ENCODE measurements around the gene IQCK. TPM values are rescaled to one million over a fixed set of nuclear protein-coding genes. Genes with fewer than 3 reads are reported as not detected.

The IQCK gene
- polyA plus RNA-seq, 3 donors, result 0.52 to 1.2 (median 0.58) TPM

GRCh38 chr16:19753815-19754643 is 36.0 kb downstream of the IQCK start:
- no peak overlapping the region for H3K27ac Mint-ChIP-seq
- intact Hi-C loops (cut with micrococcal nuclease), result no loop called here
- WGBS (ENCODE audit: insufficient coverage), result 85% methylated on average over 4 of the region's 12 CpGs

DNA sequence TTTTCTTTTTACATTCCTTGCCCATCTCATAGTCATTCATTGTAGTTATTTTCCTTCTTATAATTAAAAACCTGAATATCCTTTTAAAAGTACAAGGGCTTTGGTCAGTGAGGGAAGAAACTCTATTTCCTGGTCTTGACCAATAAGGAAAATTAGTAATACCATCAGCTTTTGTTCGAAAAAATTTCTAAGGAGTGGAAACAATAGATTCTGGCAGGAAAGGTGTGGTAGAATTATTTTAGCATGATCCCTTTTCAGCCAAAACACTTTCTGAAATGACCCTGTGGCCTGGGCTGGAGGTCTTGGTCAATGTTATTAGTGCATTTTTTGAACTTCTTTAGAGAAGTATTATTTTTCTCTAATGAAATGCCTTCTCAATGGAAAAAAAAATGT is 36.6 kb downstream of the IQCK start:
- no peaks in the 10 kb centered on the region for H3K9me3 Mint-ChIP-seq
- no peak overlapping the region for H3K4me2 ChIP-seq (replicated peaks; ENCODE audit: extremely low read depth, low read length, poor library complexity, severe bottlenecking)
- peaks cover 5 to 7% of the 10 kb centered on the region in 2 donors for H3K4me1 ChIP-seq (ENCODE audit: control insufficient read depth in 1 of 2, insufficient read depth in 2 of 2, low read length in 2 of 2)

More at GRCh38 chr16:19753815-19754643, 36.0 kb downstream of the IQCK start:
- no peak overlapping the region for H3K9ac ChIP-seq (ENCODE audit: insufficient read depth, low read length, poor library complexity, severe bottlenecking)
- Mint-ChIP-seq H3K27me3 (ENCODE audit: low read depth in 3 of 3) (peaks cover 0 to 5% (median 2%) of the 10 kb centered on the region in 3 donors), H3K4me1 (peaks cover 17% of the 10 kb centered on the region), H3K4me3 (no peak overlapping the region), H3K36me3 (no peaks in the 10 kb centered on the region), H3K9me3 (no peaks in the 10 kb centered on the region)
- peaks cover 5 to 7% of the 10 kb centered on the region in 2 donors for H3K4me1 ChIP-seq (ENCODE audit: control insufficient read depth in 1 of 2, insufficient read depth in 2 of 2, low read length in 2 of 2)
- no peak overlapping the region for H3K4me2 ChIP-seq (replicated peaks; ENCODE audit: extremely low read depth, low read length, poor library complexity, severe bottlenecking)
- H3K27ac ChIP-seq (ENCODE audit: low read depth in 1 of 2, low read length in 2 of 2), result no peak overlapping the region
- H3K27me3 ChIP-seq (ENCODE audit: control insufficient read depth in 2 of 2, insufficient read depth in 2 of 2, low read length in 2 of 2), result no peaks in the 10 kb centered on the region
- TF ChIP-seq CTCF (IDR thresholded peaks at IDR 0.05), result no peak
- no peak overlapping the region for H2AFZ ChIP-seq (ENCODE audit: insufficient read depth, low read depth, low read length, poor library complexity, severe bottlenecking)
- no peak overlapping the region for H3K4me3 ChIP-seq (replicated peaks in 1 of 3; ENCODE audit: low read depth in 2 of 3, low read length in 3 of 3)
- H3K79me2 ChIP-seq (ENCODE audit: insufficient read depth, low read length), result no peaks in the 10 kb centered on the region
- DNase-seq, result no peak
- no peaks in the 10 kb centered on the region for H4K20me1 ChIP-seq (ENCODE audit: insufficient read depth, low read length)
- H3K9me3 ChIP-seq (replicated peaks in 1 of 2; ENCODE audit: control insufficient read depth in 1 of 2, insufficient read depth in 1 of 2, low read length in 2 of 2), result no peaks in the 10 kb centered on the region
- no peaks in the 10 kb centered on the region for H3K36me3 ChIP-seq (replicated peaks in 1 of 2; ENCODE audit: control insufficient read depth in 1 of 2, insufficient read depth in 2 of 2, low read length in 2 of 2)

More for the DNA sequence above, 36.6 kb downstream of the IQCK start:
- Histone ChIP-seq H2AFZ (ENCODE audit: insufficient read depth, low read depth, low read length, poor library complexity, severe bottlenecking) (no peak overlapping the region), H3K27ac (ENCODE audit: low read depth in 1 of 2, low read length in 2 of 2) (no peak overlapping the region), H3K9ac (ENCODE audit: insufficient read depth, low read length, poor library complexity, severe bottlenecking) (no peak overlapping the region), H3K4me3 (replicated peaks in 1 of 3; ENCODE audit: low read depth in 2 of 3, low read length in 3 of 3) (no peak overlapping the region), H4K20me1 (ENCODE audit: insufficient read depth, low read length) (no peaks in the 10 kb centered on the region), H3K36me3 (replicated peaks in 1 of 2; ENCODE audit: control insufficient read depth in 1 of 2, insufficient read depth in 2 of 2, low read length in 2 of 2) (no peaks in the 10 kb centered on the region), H3K9me3 (replicated peaks in 1 of 2; ENCODE audit: control insufficient read depth in 1 of 2, insufficient read depth in 1 of 2, low read length in 2 of 2) (no peaks in the 10 kb centered on the region), H3K79me2 (ENCODE audit: insufficient read depth, low read length) (no peaks in the 10 kb centered on the region), H3K27me3 (ENCODE audit: control insufficient read depth in 2 of 2, insufficient read depth in 2 of 2, low read length in 2 of 2) (no peaks in the 10 kb centered on the region)
- intact Hi-C loops (cut with micrococcal nuclease), result no loop called here
- Mint-ChIP-seq H3K4me1 (peaks cover 17% of the 10 kb centered on the region), H3K27me3 (ENCODE audit: low read depth in 3 of 3) (peaks cover 0 to 5% (median 2%) of the 10 kb centered on the region in 3 donors), H3K27ac (no peak overlapping the region), H3K36me3 (no peaks in the 10 kb centered on the region), H3K4me3 (no peak overlapping the region)
- no peak for DNase-seq
- TF ChIP-seq CTCF (IDR thresholded peaks at IDR 0.05), result no peak
- no CpG with 5 or more reads among the region's 1 CpG for WGBS (ENCODE audit: insufficient coverage)
